ENCODE results near the gene ADGRE2.
"Not testable (repeated sequence)": the region's sequence is repeated elsewhere in the genome, so short reads cannot be mapped to it uniquely, and the experiment has no call there.

Gene ADGRE2

DNA sequence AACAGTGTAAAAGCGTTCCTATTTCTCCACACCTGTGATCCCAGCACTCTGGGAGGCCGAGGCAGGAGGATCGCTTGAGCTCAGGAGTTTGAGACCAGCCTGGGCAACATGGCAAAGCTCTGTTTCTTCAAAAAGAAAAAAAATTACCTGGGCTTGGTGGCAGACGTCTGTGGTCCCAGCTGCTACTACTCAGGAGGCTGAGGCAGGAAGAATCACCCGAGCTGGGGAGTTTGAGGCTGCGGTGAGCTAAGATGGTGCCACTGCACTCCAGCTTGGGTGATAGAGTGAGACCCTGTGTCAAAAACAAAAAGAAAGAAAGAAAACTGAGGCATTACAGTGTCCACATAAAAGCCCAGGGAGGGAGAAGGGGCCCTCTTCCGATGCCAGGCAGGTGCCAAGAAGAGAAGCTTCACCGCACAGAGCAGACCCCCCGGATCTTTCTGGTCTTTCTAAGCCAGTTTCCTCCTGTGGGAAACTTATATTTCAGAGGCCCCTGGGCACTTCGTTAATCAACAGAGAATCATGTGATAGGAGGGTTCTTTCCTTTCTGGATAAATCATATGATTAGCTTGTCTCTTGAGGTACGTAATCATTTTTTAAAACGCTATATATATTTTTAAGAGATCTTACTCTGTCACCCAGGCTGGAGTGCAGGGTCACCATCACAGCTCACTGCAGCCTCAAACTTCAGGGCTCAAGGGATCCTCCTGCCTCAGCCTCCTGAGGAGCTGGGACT, at the start of gene ADGRE2:
ADGRE2 (minus strand) TSS at position 451 of the 736 bp plus-strand sequence. CDS start 1,804 bp downstream, outside the sequence.
- H3K27me3 Mint-ChIP-seq (ENCODE audit: low read depth): peaks cover 16% of the 10 kb centered on the region
- not testable (repeated sequence) for H3K4me3 Mint-ChIP-seq

DNA sequence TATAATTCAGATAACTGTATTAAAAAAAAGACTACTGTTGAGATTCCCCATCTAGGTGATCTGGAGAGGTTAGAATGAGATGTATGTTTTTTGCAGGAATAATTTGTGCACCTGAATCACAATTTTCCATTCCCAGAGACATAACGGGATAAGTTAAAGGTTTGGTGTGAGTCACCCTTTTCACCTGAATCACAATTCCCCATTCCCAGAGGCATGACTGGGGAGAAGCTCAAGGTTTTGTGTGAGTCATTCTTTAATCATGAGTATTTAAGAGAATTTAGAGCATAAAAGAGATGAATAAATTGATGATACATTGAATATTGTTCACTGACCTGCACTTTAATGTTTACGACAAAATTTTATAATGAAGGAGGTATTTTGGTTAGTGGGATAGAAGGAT, 47.6 kb upstream of the ADGRE2 start:
- Mint-ChIP-seq H3K27ac (no peak overlapping the region), H3K27me3 (ENCODE audit: low read depth) (peaks cover 2% of the 10 kb centered on the region)

More for the DNA sequence above, at the start of gene ADGRE2:
- not testable (repeated sequence) for H3K27ac Mint-ChIP-seq; H3K36me3 Mint-ChIP-seq (ENCODE audit: low read depth); H3K9me3 Mint-ChIP-seq; H3K4me1 Mint-ChIP-seq (ENCODE audit: low read depth); DNase-seq (ENCODE audit: low spot score)

DNA sequence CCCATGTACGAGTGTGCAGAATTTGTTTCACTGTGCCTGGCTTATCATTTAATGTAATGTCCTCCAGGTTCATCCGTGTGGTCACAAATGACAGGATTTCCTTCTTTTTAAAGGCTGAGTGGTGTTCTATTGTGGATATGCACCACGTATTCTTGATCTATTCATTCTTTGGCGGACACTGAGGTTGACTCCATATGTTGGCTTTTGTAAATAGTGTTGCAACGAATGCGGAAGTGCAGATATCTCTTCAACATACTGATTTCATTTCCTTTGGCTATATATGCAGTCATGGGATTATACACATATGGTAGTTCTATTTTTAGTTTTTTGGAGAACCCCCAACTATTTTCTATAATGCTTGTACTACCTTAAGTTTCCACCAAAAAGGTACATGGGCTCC, 43.6 kb upstream of the ADGRE2 start:
- Mint-ChIP-seq H3K36me3 (ENCODE audit: low read depth) (no peaks in the 10 kb centered on the region), H3K4me1 (ENCODE audit: low read depth) (no peaks in the 10 kb centered on the region), H3K4me3 (no peak overlapping the region), H3K9me3 (no peaks in the 10 kb centered on the region), H3K27ac (no peak overlapping the region), H3K27me3 (ENCODE audit: low read depth) (peaks cover 2% of the 10 kb centered on the region)
- no peak for DNase-seq (ENCODE audit: low spot score)

More for the DNA sequence above, 47.6 kb upstream of the ADGRE2 start:
- Mint-ChIP-seq H3K36me3 (ENCODE audit: low read depth) (no peaks in the 10 kb centered on the region), H3K4me1 (ENCODE audit: low read depth) (no peaks in the 10 kb centered on the region), H3K4me3 (no peak overlapping the region), H3K9me3 (no peaks in the 10 kb centered on the region)
- DNase-seq (ENCODE audit: low spot score): no peak

DNA sequence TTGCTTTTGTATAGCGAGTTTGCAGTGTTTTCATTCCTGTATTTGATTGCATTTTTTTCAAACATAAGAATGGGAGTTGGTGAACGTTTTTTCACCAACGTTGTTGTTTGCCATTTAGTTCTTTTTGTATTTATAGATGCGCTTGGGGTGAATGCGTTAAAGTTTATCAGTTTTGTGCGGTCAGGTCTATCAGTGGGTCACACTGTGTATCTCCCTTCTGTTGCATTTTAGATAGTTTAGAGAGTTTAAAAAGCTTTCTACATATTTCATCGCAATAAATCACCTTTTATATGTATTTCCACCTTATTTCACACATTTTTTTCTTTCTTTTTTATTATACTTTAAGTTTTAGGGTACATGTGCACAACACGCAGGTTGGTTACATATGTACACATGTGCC, 40.2 kb upstream of the ADGRE2 start:
- no peaks in the 10 kb centered on the region for H3K36me3 Mint-ChIP-seq (ENCODE audit: low read depth)
- DNase-seq (ENCODE audit: low spot score): no peak
- no peaks in the 10 kb centered on the region for H3K9me3 Mint-ChIP-seq
- H3K4me1 Mint-ChIP-seq (ENCODE audit: low read depth): no peaks in the 10 kb centered on the region
- no peak overlapping the region for H3K27ac Mint-ChIP-seq
- H3K4me3 Mint-ChIP-seq: no peak overlapping the region
- peaks cover 2% of the 10 kb centered on the region for H3K27me3 Mint-ChIP-seq (ENCODE audit: low read depth)

DNA sequence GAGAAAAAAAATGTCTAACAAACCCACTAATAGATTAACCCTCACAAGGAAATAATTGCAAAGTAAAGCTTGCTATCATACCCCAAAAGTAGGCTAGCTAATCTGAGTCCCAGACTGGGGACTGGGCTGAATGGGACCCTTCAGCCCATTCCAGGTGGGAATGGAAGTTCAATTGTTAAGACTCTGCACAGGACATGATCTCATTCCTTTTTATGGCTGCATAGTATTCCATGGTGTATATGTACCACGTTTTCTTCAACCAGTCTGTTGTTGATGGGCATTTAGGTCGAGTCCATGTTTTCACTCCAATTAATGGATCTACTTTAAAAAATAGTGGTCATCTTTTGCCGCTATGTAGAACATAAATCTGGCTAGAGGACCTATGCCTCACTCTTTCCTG, 38.7 kb upstream of the ADGRE2 start:
- Mint-ChIP-seq H3K4me3 (no peak overlapping the region), H3K27me3 (ENCODE audit: low read depth) (no peaks in the 10 kb centered on the region), H3K27ac (no peak overlapping the region), H3K4me1 (ENCODE audit: low read depth) (no peaks in the 10 kb centered on the region), H3K36me3 (ENCODE audit: low read depth) (no peaks in the 10 kb centered on the region), H3K9me3 (no peaks in the 10 kb centered on the region)
- no peak for DNase-seq (ENCODE audit: low spot score)

DNA sequence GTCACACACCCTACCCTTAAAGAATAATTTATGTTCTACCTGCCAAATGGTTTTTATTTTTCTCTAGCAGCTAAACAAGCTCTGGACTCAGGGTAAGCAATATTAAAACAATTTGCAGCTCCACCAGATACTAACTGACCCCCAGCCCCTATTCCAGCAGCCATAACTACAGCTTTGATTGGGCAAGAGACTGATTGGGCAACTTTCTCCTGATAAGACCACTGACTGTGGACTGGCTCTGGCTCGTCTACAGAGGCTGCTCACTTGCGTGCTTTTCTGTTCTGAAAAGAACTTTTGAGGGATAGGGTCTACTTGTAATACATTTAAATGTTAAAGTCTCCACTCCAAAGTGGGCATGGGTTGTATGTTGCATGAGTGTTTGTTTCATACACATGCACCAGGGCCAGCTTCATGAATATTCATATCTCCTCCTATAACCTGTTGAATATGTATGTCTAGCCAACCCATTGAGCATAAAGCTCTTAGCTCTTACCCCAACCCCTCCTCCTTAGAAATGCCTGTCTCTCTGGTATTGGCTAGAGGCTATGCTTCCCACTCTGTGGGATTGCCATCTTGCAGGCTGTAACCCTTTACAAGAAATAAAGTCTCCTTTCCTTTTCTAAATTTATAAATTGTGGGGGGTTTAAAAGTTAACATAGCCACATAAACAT, 36.8 kb upstream of the ADGRE2 start:
- DNase-seq (ENCODE audit: low spot score): no peak
- Mint-ChIP-seq H3K27ac (no peak overlapping the region), H3K27me3 (ENCODE audit: low read depth) (no peaks in the 10 kb centered on the region), H3K36me3 (ENCODE audit: low read depth) (no peaks in the 10 kb centered on the region), H3K4me3 (no peak overlapping the region), H3K9me3 (no peaks in the 10 kb centered on the region), H3K4me1 (ENCODE audit: low read depth) (no peaks in the 10 kb centered on the region)

DNA sequence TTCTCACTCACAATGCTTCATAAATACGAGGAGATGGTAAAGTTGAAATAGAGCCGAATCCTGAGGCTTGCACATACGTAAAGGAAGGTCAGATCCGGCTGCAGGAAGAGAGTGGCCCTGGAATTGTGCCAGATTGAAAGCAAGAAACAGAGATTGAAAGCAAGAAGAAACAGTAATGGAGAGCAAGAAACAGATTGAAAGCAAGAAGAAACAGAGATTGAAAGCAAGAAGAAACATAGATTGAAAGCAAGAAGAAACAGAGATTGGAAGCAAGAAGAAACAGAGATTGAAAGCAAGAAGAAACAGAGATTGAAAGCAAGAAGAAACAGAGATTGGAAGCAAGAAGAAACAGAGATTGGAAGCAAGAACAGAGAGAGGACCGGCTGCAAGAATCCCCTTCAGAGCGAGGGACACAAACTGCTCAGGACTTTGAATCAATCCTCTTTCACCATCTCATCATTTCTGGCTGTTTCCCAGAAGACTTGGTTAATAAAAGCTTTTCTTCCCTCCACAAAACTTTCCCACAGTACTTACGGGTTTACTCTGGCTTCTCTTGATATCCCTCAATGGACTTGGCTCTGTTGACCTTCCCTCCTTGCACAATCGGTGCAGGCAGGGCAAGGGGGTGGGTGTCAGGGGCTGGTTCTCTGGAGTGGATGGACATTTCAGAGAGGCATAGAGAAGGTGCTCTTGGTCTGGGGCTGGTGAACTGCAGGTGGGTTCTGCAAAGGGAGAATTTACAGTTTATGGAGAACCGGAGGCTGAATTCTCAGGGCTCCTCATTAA, 31.1 kb upstream of the ADGRE2 start:
- Mint-ChIP-seq H3K27ac (no peak overlapping the region), H3K36me3 (ENCODE audit: low read depth) (no peaks in the 10 kb centered on the region), H3K4me1 (ENCODE audit: low read depth) (no peaks in the 10 kb centered on the region), H3K4me3 (no peak overlapping the region), H3K9me3 (no peaks in the 10 kb centered on the region), H3K27me3 (ENCODE audit: low read depth) (no peaks in the 10 kb centered on the region)
- DNase-seq (ENCODE audit: low spot score): no peak

DNA sequence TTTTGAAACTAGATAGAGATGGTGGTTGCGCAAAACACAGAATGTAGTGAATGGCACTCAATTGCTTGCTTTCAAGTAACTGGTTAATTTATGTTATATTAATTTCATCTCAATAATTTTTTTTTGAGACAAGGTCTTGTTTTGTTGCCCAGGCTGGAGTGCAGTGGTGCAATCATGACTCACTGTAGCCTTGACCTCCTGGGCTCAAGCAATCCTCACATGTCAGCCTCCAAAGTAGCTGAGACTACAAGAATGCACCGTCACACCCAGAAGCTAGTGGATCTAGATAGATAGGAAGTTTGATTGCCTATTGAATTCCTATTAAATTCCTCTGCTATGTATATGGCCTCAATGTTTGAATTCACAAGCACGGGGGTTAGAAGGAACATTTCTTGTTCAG, 26.4 kb upstream of the ADGRE2 start:
- H3K4me1 Mint-ChIP-seq (ENCODE audit: low read depth): no peaks in the 10 kb centered on the region
- no peak overlapping the region for H3K4me3 Mint-ChIP-seq
- H3K27ac Mint-ChIP-seq: no peak overlapping the region
- no peak for DNase-seq (ENCODE audit: low spot score)
- H3K9me3 Mint-ChIP-seq: no peaks in the 10 kb centered on the region
- H3K36me3 Mint-ChIP-seq (ENCODE audit: low read depth): no peaks in the 10 kb centered on the region
- no peaks in the 10 kb centered on the region for H3K27me3 Mint-ChIP-seq (ENCODE audit: low read depth)

DNA sequence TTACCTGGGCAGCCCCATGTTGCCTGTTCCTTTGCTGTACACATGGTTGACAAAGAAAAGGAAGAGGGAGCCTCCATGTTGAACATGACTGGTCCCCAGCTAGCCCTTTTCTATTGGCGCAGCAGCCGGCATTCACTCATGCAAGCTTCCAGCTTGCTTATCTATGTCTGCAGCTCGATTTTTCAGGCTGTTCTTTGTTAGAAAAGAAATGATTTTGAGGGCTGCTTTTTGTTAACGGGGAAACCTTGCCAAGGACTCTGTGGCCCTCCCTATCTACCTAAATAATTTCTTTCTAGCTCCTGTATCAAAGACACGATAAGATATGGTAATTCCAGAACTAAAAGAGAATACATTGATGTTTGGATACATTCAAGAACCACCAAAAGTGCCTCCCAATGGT, 20.4 kb upstream of the ADGRE2 start:
- no peaks in the 10 kb centered on the region for H3K9me3 Mint-ChIP-seq
- no peak for DNase-seq (ENCODE audit: low spot score)
- peaks cover 4% of the 10 kb centered on the region for H3K4me1 Mint-ChIP-seq (ENCODE audit: low read depth)
- H3K27ac Mint-ChIP-seq: no peak overlapping the region
- H3K36me3 Mint-ChIP-seq (ENCODE audit: low read depth): no peaks in the 10 kb centered on the region
- H3K27me3 Mint-ChIP-seq (ENCODE audit: low read depth): no peaks in the 10 kb centered on the region
- no peak overlapping the region for H3K4me3 Mint-ChIP-seq

DNA sequence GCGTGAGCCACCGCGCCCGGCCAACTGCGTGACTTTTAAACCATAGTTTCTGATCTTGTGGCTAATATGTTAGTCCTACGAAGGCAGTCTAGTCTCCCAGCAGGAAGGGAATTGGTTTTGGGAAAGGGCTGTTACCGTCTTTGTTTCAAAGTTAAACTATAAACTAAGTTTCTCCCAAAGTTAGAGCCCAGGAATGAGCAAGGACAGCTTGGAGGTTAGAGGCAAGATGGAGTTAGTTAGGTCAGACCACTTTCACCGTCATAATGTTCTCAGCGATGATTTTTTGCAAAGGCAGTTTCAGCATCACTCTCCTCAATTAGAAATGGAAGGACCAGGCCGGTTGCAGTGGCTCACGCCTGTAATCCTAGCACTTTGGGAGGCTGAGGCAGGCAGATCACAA, 17.7 kb upstream of the ADGRE2 start:
- peaks cover 2% of the 10 kb centered on the region for H3K27me3 Mint-ChIP-seq (ENCODE audit: low read depth)
- DNase-seq (ENCODE audit: low spot score): no peak
- no peak overlapping the region for H3K4me3 Mint-ChIP-seq
- no peaks in the 10 kb centered on the region for H3K9me3 Mint-ChIP-seq
- no peaks in the 10 kb centered on the region for H3K36me3 Mint-ChIP-seq (ENCODE audit: low read depth)
- peaks cover 4% of the 10 kb centered on the region for H3K4me1 Mint-ChIP-seq (ENCODE audit: low read depth)
- H3K27ac Mint-ChIP-seq: no peak overlapping the region

DNA sequence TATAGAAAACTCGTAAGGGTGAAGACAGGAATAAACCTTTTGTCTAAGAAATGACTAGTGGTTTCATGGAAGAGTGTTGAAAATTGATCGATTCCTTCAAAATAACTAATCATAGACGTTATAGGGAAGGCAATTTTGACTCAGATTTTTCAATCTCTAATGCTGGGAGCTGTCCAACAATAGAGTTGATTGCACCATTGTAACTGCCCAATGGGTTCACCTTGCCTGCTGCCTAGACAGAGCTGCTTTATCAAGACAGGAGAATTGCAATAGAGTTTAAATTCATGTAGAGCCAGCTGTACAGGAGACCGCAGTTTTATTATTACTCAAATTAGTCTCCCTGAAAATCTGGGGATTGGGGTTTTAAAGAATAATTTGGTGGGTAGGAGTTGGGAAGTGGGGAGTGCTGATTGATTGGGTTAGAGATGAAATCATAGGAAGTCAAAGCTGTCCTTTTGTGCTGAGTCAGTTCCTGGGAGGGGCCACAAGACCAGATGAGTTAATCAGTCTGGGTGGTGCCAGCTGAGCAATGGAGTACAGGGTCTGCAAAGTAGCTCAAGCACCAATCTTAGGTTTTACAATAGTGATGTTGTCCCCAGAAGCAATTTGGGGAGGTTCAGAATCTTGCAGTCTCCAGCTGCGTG, 16.8 kb upstream of the ADGRE2 start:
- H3K4me1 Mint-ChIP-seq (ENCODE audit: low read depth): peaks cover 4% of the 10 kb centered on the region
- H3K4me3 Mint-ChIP-seq: no peak overlapping the region
- H3K36me3 Mint-ChIP-seq (ENCODE audit: low read depth): no peaks in the 10 kb centered on the region
- peaks cover 2% of the 10 kb centered on the region for H3K27me3 Mint-ChIP-seq (ENCODE audit: low read depth)
- no peak overlapping the region for H3K27ac Mint-ChIP-seq
- no peak for DNase-seq (ENCODE audit: low spot score)
- no peaks in the 10 kb centered on the region for H3K9me3 Mint-ChIP-seq

DNA sequence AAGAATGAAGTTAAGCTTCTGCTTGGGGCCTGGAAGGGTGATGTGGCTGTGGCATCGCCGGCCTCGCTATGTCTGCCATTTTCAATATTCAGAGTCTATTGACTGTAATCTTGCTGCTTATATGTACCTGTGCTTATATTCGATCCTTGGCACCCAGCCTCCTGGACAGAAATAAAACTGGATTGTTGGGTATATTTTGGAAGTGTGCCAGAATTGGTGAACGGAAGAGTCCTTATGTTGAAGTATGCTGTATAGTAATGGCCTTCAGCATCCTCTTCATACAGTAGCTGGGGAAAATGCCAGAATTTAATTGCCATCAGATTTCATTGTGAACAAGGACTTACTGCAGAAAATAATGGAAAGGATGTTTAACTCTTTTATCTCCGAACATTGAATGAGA, 13.9 kb upstream of the ADGRE2 start:
- not testable (repeated sequence) for H3K36me3 Mint-ChIP-seq (ENCODE audit: low read depth); H3K4me1 Mint-ChIP-seq (ENCODE audit: low read depth); H3K4me3 Mint-ChIP-seq; H3K27me3 Mint-ChIP-seq (ENCODE audit: low read depth); H3K27ac Mint-ChIP-seq; DNase-seq (ENCODE audit: low spot score); H3K9me3 Mint-ChIP-seq

DNA sequence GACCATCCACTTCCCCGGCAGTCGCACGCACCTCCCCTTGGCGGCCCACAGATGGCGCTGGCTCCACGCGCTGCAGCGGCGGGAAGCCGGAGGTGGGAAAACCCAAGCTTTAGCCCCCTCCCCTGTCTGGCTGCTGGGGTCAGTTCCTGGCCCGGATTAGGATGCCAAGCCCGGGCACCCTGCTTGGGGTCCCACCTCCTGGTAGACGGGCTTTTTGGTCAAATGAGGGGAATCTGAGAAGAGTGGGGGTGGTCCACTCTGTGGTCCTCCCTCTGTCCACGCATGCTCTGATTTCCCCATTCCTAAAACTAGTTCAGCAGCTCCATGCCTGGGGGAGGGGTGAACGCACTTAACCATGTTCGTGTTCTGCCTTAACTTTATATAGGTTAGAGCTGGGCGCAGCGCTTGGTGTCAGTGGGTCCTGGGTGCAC, 8.1 kb upstream of the ADGRE2 start:
- H3K27me3 Mint-ChIP-seq (ENCODE audit: low read depth): no peaks in the 10 kb centered on the region
- H3K36me3 Mint-ChIP-seq (ENCODE audit: low read depth): no peaks in the 10 kb centered on the region
- DNase-seq (ENCODE audit: low spot score): no peak
- no peaks in the 10 kb centered on the region for H3K9me3 Mint-ChIP-seq
- peaks cover 10% of the 10 kb centered on the region for H3K4me1 Mint-ChIP-seq (ENCODE audit: low read depth)
- H3K4me3 Mint-ChIP-seq: no peak overlapping the region
- no peak overlapping the region for H3K27ac Mint-ChIP-seq

Measured in T-helper 2 cell treated with Interferon-gamma antibody and Interleukin-4, amounts not matched to agents 5 μg/mL and 100 μg/mL, for 36 hours (primary cell).